Nasal cavity respiratory epithelium epithelial cell of viscerocranial mucosa (primary cell): Measurements from ENCODE around the gene CMTM8. TPM values are rescaled to one million over a fixed set of nuclear protein-coding genes. Genes with fewer than 3 reads are reported as not detected.

Experiments used
- total RNA-seq: library from RNA; depleted of rRNA; stranded (reverse); fragments of >200 nt; gene quantifications from 2 replicates; pipeline ENCODE4 v1.2.3, GENCODE V29; 2014

The CMTM8 gene
- total RNA-seq: 1.4 and 2.3 TPM in 2 replicates

GRCh38 chr3:32238453-32239306, at the start of gene CMTM8:
Gene CMTM8 (plus strand): TSS chr3:32238680. CDS start chr3:32238973, 293 bp downstream.

DNA sequence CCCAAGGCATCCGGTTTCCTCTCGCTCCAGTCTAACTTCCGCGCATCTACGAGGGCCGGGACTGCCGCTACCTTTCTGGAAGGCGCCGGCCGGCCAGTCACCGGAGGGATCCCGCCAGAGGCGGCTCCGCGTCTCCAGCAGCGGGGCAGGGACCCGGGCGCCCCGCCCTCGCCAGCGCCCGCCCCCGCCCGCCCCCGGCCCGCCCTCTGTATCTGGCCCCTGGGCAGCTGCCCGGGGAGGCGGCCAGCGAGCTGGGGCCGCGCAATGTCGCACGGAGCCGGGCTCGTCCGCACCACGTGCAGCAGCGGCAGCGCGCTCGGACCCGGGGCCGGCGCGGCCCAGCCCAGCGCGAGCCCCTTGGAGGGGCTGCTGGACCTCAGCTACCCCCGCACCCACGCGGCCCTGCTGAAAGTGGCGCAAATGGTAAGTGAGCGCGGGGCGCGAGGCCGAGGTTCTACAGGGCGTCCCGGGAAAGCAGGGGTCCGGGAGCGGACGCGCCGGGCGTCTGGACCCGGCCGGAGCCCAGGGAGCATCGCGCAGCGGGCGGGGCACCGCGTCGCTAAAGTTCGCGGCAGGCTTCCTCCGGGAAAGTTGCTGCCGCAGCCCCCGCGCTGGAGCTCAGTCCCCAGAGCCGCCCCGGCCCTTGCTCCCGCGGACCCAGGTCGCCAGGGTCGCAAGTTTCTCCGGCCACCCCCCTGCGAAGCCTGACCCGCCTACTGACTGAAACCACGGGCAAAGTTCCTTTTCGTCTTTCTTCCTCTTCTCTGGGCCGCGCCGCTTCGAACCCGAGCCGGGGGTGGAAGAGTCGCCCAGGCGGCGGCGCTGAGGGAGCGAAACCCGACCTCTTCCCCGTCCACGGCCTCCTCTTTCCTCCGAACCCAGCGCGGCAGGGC, 153.4 kb downstream of the CMTM8 start, which contains the start of gene CMTM7:
TSS of gene CMTM7 (plus strand) at position 211 of the 893 bp plus-strand sequence. CDS start at position 265, 54 bp downstream.

Other genes with a start within 250 kb of the CMTM8 start
- gene GPD1L, start 132.1 kb upstream of the CMTM8 start, total RNA-seq: 13.7 and 19.6 TPM in 2 replicates
- gene CMTM7, start 153.2 kb downstream of the CMTM8 start, total RNA-seq: 5.1 and 7.5 TPM in 2 replicates